MCF 10A (cell line): ENCODE data around the gene PIK3R6. TPM values are rescaled to one million over a fixed set of nuclear protein-coding genes. Genes with fewer than 3 reads are reported as not detected.

Source experiments
- BruUV-seq: library from RNA; stranded (reverse); fragments of 400-500 nt; replicated peaks from 2 replicates; lab custom pipeline; 2021; lab: Mats Ljungman, UMichigan
- CTCF ChIA-PET: fragments of 300-600 bp; sonication (Branson Sonifier 250); formaldehyde crosslinking; extraction: SDS; loops from one replicate; lab custom pipeline; 2021; ENCODE audit warnings: antibody characterized with exemption, inconsistent platforms; lab: Yijun Ruan, JAX
- POLR2A ChIA-PET: fragments of 300-600, 350-650 bp; sonication (Branson Sonifier 250); formaldehyde crosslinking; extraction: SDS; loops from one replicate; lab custom pipeline; 2020; ENCODE audit warnings: antibody characterized with exemption, inconsistent platforms; lab: Yijun Ruan, JAX
- DNase-seq: peaks from one replicate; pipeline ENCODE4 v3.0.0-alpha.2; 2018; ENCODE audit not compliant: unreplicated experiment
- H3K27ac Mint-ChIP-seq: one replicate; pipeline ENCODE4 v1.8.0; 2022; ENCODE audit warnings: mild to moderate bottlenecking, low read depth, mixed read lengths; ENCODE audit not compliant: unreplicated experiment
- H3K27me3 Mint-ChIP-seq: one replicate; pipeline ENCODE4 v1.8.0; 2022; ENCODE audit warnings: mixed read lengths; ENCODE audit not compliant: insufficient read depth, unreplicated experiment
- H3K36me3 Mint-ChIP-seq: one replicate; pipeline ENCODE4 v1.8.0; 2022; ENCODE audit warnings: mild to moderate bottlenecking, moderate library complexity, mixed read lengths; ENCODE audit not compliant: insufficient read depth, unreplicated experiment
- H3K4me1 Mint-ChIP-seq: one replicate; pipeline ENCODE4 v1.8.0; 2022; ENCODE audit warnings: mixed read lengths; ENCODE audit not compliant: insufficient read depth, unreplicated experiment
- H3K4me3 Mint-ChIP-seq: one replicate; pipeline ENCODE4 v1.8.0; 2022; ENCODE audit warnings: mild to moderate bottlenecking, moderate library complexity, mixed read lengths; ENCODE audit not compliant: unreplicated experiment
- H3K9me3 Mint-ChIP-seq: one replicate; pipeline ENCODE4 v1.8.0; 2022; ENCODE audit warnings: mixed read lengths; ENCODE audit not compliant: unreplicated experiment
- intact Hi-C: fragments of 100-400 bp; cut with micrococcal nuclease; formaldehyde crosslinking; loops from 2 replicates; pipeline ENCODE4 v1.14.1; 2022
- total RNA-seq: library from RNA; stranded (reverse); gene quantifications from 2 replicates; pipeline ENCODE4 v1.2.3, GENCODE V29; 2022
- TF ChIP-seq, protein P1 (sequence below): fragments of 200-600 bp; IDR thresholded peaks from one replicate; pipeline ENCODE4 v1.8.0; 2022; ENCODE audit warnings: antibody characterized with exemption, mild to moderate bottlenecking; ENCODE audit not compliant: unreplicated experiment

The PIK3R6 gene
- total RNA-seq, 1 experiment from 2014 or later: not detected

DNA sequence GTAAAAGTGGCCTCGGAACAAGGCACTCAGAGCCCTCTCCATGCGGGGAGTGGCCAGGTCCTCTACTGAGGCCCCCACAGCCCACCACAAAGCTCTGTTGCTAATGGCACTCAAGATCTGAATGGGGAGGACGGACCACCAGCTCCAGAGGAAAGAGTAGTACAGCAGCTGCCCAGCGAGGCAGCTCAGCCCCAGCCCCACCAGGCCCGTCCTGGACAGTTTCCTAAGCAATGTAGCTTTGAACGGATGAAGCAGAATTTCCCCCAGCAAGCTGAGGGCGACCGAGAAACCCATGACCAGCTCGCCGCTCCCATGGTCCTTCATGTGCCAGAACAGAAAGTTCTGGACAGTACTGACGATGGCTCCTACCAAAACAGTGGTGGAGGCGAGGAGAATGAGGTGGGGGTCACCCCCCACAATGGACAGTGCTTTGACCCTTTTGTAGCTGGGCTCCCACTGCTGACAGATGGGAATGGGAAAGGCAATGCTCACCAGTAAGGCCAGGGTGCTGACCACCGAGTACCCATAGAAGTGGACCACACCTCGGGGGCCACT lies 69.8 kb downstream of the PIK3R6 start:
- Mint-ChIP-seq H3K36me3 (no peaks in the 10 kb centered on the region), H3K27ac (no peak overlapping the region), H3K27me3 (no peaks in the 10 kb centered on the region), H3K4me1 (no peaks in the 10 kb centered on the region), H3K4me3 (no peak overlapping the region), H3K9me3 (peaks cover 9% of the 10 kb centered on the region)
- TF ChIP-seq, protein P1, sequence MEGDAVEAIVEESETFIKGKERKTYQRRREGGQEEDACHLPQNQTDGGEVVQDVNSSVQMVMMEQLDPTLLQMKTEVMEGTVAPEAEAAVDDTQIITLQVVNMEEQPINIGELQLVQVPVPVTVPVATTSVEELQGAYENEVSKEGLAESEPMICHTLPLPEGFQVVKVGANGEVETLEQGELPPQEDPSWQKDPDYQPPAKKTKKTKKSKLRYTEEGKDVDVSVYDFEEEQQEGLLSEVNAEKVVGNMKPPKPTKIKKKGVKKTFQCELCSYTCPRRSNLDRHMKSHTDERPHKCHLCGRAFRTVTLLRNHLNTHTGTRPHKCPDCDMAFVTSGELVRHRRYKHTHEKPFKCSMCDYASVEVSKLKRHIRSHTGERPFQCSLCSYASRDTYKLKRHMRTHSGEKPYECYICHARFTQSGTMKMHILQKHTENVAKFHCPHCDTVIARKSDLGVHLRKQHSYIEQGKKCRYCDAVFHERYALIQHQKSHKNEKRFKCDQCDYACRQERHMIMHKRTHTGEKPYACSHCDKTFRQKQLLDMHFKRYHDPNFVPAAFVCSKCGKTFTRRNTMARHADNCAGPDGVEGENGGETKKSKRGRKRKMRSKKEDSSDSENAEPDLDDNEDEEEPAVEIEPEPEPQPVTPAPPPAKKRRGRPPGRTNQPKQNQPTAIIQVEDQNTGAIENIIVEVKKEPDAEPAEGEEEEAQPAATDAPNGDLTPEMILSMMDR: no peak
- no peak for DNase-seq
- ChIA-PET CTCF (interaction anchor here (0.6 to 1.3 kb wide), 4 partner anchors 12 to 90 kb away, joined by 3 to 12 read pairs (median 4); no protein-coding TSS in a partner anchor), POLR2A (interaction anchor here (0.6 kb wide), 1 partner anchor 447 kb away, joined by 3 read pairs; no protein-coding TSS in a partner anchor)
- intact Hi-C loops: no loop called here
- BruUV-seq: no TSS peak

DNA sequence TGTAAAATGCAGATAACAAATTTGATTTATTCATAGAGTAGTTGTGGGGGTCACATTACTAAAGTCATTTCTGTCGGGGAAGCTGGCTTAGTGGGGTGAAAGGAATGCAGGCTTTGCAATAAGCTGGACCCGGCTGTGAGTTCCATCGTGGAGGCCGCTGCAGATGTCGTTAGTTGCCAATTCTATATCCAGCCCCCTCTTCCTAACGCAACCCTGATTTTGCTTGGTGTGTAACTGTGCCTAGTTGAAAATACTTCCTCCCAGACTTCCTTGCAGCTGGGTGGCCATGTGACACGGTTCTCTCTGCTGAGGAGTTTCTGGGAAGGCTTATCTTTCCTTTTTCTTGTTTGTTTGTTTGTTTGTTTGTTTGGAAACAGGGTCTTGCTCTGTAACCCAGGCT lies 72.8 kb downstream of the PIK3R6 start:
- TF ChIP-seq, protein P1: no peak
- intact Hi-C loops: no loop called here
- H3K4me1 Mint-ChIP-seq: no peaks in the 10 kb centered on the region
- DNase-seq: no peak
- no TSS peak for BruUV-seq
- peaks cover 21% of the 10 kb centered on the region for H3K9me3 Mint-ChIP-seq
- H3K36me3 Mint-ChIP-seq: no peaks in the 10 kb centered on the region
- POLR2A ChIA-PET: no interaction called here
- no peaks in the 10 kb centered on the region for H3K27me3 Mint-ChIP-seq
- CTCF ChIA-PET: interaction anchor here (0.6 kb wide), 1 partner anchor 9 kb away, joined by 4 read pairs; no protein-coding TSS in a partner anchor
- no peak overlapping the region for H3K4me3 Mint-ChIP-seq
- no peak overlapping the region for H3K27ac Mint-ChIP-seq

DNA sequence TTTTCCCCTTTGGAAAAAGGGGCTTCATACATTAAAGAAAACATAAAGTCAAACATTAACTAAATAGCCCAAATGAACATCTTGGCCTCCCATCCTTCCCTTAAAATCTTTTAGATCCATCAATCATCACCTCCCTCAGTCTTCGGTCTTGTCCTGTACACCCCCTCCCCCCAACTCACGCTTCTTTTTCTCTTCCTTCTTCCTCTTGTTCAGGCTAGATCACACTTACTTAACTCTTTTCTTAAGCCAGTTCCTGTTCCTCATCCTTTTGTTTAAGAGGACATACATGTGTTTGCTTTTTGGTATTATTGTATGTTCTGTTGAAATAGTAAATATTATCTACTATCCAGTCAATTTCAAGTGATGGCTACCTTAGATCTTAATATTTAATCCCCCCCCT lies 73.8 kb downstream of the PIK3R6 start:
- no TSS peak for BruUV-seq
- ChIA-PET POLR2A (no interaction called here), CTCF (no interaction called here)
- Mint-ChIP-seq H3K4me3 (no peak overlapping the region), H3K9me3 (peaks cover 22% of the 10 kb centered on the region), H3K36me3 (no peaks in the 10 kb centered on the region), H3K27ac (no peak overlapping the region), H3K4me1 (no peaks in the 10 kb centered on the region), H3K27me3 (no peaks in the 10 kb centered on the region)
- no peak for DNase-seq
- intact Hi-C loops: no loop called here
- TF ChIP-seq, protein P1: no peak

DNA sequence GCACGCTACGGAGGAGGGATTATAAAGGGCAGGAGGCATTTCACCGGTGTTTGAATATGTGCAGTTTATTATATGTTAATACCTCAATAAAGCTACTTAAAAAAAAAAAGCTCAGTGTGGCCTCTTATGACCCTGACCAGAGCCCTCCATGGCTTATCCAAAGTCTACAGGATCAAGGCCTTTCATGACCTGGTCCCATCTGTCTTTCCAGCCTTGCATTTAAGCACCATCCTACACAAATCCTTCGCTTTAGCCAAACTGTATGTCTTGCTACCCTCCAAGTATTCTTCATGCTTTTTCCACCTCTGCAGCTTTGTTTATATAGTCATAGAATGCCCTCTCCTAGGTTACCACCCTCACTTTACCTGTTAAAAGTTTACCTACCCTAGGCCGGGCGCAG lies 74.8 kb downstream of the PIK3R6 start:
- H3K4me3 Mint-ChIP-seq: no peak overlapping the region
- POLR2A ChIA-PET: no interaction called here
- BruUV-seq: no TSS peak
- DNase-seq: no peak
- intact Hi-C loops: no loop called here
- CTCF ChIA-PET: interaction anchor here (0.6 to 1.0 kb wide), 2 partner anchors 109 to 354 kb away, joined by 4 to 7 read pairs; no protein-coding TSS in a partner anchor
- H3K36me3 Mint-ChIP-seq: no peaks in the 10 kb centered on the region
- TF ChIP-seq, protein P1: no peak
- H3K9me3 Mint-ChIP-seq: peaks cover 22% of the 10 kb centered on the region
- H3K27me3 Mint-ChIP-seq: no peaks in the 10 kb centered on the region
- no peak overlapping the region for H3K27ac Mint-ChIP-seq
- H3K4me1 Mint-ChIP-seq: no peaks in the 10 kb centered on the region
